GM13976 (cell line): ENCODE data around the gene HAPLN2.

Experiments
- DNase-seq: peaks from one replicate; pipeline ENCODE4 v3.0.0; 2012; ENCODE audit warnings: low spot score
- CTCF ChIP-seq: IDR thresholded peaks from 2 replicates; pipeline ENCODE4 v1.5.1; 2012; ENCODE audit warnings: borderline replicate concordance, mild to moderate bottlenecking; ENCODE audit not compliant: insufficient read depth; ENCODE audit errors: extremely low read depth, missing control alignments, control extremely low read depth
- in situ Hi-C: fragments of 300-500 bp; cut with MboI; formaldehyde crosslinking; loops from one replicate; pipeline ENCODE4 v1.12.0; 2022; ENCODE audit warnings: low sequenced_read_pairs, mixed read lengths, inconsistent platforms; ENCODE audit not compliant: unreplicated experiment

HAPLN2 gene

GRCh38 chr1:156652131-156652991 lies 33.1 kb downstream of the HAPLN2 start:
- no peak for DNase-seq

GRCh38 chr1:156652992-156653355 lies 33.8 kb downstream of the HAPLN2 start:
- in situ Hi-C loops = no loop called here
- no peak for TF ChIP-seq CTCF
- DNase-seq = no peak

More at GRCh38 chr1:156652131-156652991, 33.1 kb downstream of the HAPLN2 start:
- in situ Hi-C loops = no loop called here
- no peak for TF ChIP-seq CTCF

GRCh38 chr1:156654700-156655099 lies 35.5 kb downstream of the HAPLN2 start:
- DNase-seq = no peak
- no peak for TF ChIP-seq CTCF
- in situ Hi-C loops = no loop called here

GRCh38 chr1:156655151-156655903 lies 36.1 kb downstream of the HAPLN2 start:
- DNase-seq = no peak
- in situ Hi-C loops = no loop called here
- no peak for TF ChIP-seq CTCF

- in situ Hi-C loops = no loop called here
- DNase-seq = no peak
- no peak for TF ChIP-seq CTCF
Measured at GRCh38 chr1:156655904-156656516, 36.8 kb downstream of the HAPLN2 start.

GRCh38 chr1:156656806-156657740 lies 37.9 kb downstream of the HAPLN2 start:
- peak; percentile 84 for DNase-seq
- in situ Hi-C loops = no loop called here
- peak; percentile 93 for TF ChIP-seq CTCF
